Neural progenitor cell (in vitro differentiated cells): ENCODE measurements around the gene GID4. TPM values are rescaled to one million over a fixed set of nuclear protein-coding genes. Genes with fewer than 3 reads are reported as not detected.

Experiments
- DNase-seq: peaks from one replicate; pipeline ENCODE4 v3.0.0-alpha.2; 2016; ENCODE audit warnings: low spot score
- H2AFZ ChIP-seq: fragments of 200-600 bp; sonication (generic); replicated peaks from 2 replicates; pipeline ENCODE4 v1.6.1; 2016; ENCODE audit warnings: antibody characterized with exemption
- H3F3A ChIP-seq: fragments of 200-600 bp; sonication (generic); 2 replicates; pipeline ENCODE4 v1.6.1; 2016; ENCODE audit warnings: antibody characterized with exemption, low read depth
- H3K27ac ChIP-seq: fragments of 200-600 bp; sonication (generic); 2 replicates; pipeline ENCODE4 v1.5.1; 2016; ENCODE audit warnings: mild to moderate bottlenecking
- H3K27me3 ChIP-seq: fragments of 200-600 bp; sonication (generic); 2 replicates; pipeline ENCODE4 v1.6.1; 2016; ENCODE audit warnings: mild to moderate bottlenecking, moderate library complexity
- H3K36me3 ChIP-seq: fragments of 200-600 bp; sonication (generic); 2 replicates; pipeline ENCODE4 v1.5.1; 2016
- H3K4me1 ChIP-seq: fragments of 200-600 bp; sonication (generic); 2 replicates; pipeline ENCODE4 v1.6.1; 2016; ENCODE audit warnings: mixed run types
- H3K4me2 ChIP-seq: fragments of 200-600 bp; sonication (generic); 2 replicates; pipeline ENCODE4 v1.6.1; 2016
- H3K4me3 ChIP-seq: fragments of 200-600 bp; sonication (generic); 2 replicates; pipeline ENCODE4 v1.5.1; 2016
- H3K79me2 ChIP-seq: fragments of 200-600 bp; sonication (generic); 2 replicates; pipeline ENCODE4 v1.6.1; 2016; ENCODE audit warnings: low read depth
- H3K9ac ChIP-seq: fragments of 200-600 bp; sonication (generic); 2 replicates; pipeline ENCODE4 v1.6.1; 2016
- H3K9me3 ChIP-seq: fragments of 200-600 bp; sonication (generic); 2 replicates; pipeline ENCODE4 v1.5.1; 2016; ENCODE audit warnings: low read depth
- H4K20me1 ChIP-seq: fragments of 200-600 bp; sonication (generic); 2 replicates; pipeline ENCODE4 v1.6.1; 2016; ENCODE audit warnings: low read depth
- H3K27ac Mint-ChIP-seq: 3 replicates; pipeline ENCODE4 v1.8.0; 2021; ENCODE audit warnings: mixed read lengths
- H3K27me3 Mint-ChIP-seq: 2 replicates; pipeline ENCODE4 v1.8.0; 2022; ENCODE audit warnings: low read depth, mild to moderate bottlenecking, inconsistent platforms, moderate library complexity, mixed read lengths; ENCODE audit not compliant: insufficient read depth
- H3K36me3 Mint-ChIP-seq: 3 replicates; pipeline ENCODE4 v1.8.0; 2021; ENCODE audit warnings: mixed read lengths
- H3K4me1 Mint-ChIP-seq: 3 replicates; pipeline ENCODE4 v1.8.0; 2021; ENCODE audit warnings: mixed read lengths
- H3K4me3 Mint-ChIP-seq: 3 replicates; pipeline ENCODE4 v1.8.0; 2021; ENCODE audit warnings: mild to moderate bottlenecking, moderate library complexity, mixed read lengths
- H3K9me3 Mint-ChIP-seq: 3 replicates; pipeline ENCODE4 v1.8.0; 2020; ENCODE audit warnings: mixed read lengths
- EZH2 ChIP-seq: fragments of 200-600 bp; sonication (generic); IDR thresholded peaks from 2 replicates; pipeline ENCODE4 v1.6.1; 2017; ENCODE audit warnings: antibody characterized with exemption, mild to moderate bottlenecking, moderate library complexity
- EZH2phosphoT487 ChIP-seq: fragments of 200-600 bp; sonication (generic); IDR thresholded peaks from 2 replicates; pipeline ENCODE4 v1.6.1; 2017; ENCODE audit warnings: antibody characterized with exemption
- total RNA-seq: library from RNA; depleted of rRNA; stranded (reverse); fragments of >200 nt; gene quantifications from 2 replicates; pipeline ENCODE4 v1.2.3, GENCODE V29; 2015; ENCODE audit warnings: low replicate concordance
- TF ChIP-seq, protein P1 (sequence below): fragments of 200-600 bp; sonication (generic); IDR thresholded peaks from 2 replicates; pipeline ENCODE4 v1.5.1; 2017; ENCODE audit warnings: antibody characterized with exemption, mild to moderate bottlenecking

Gene GID4
- total RNA-seq, 1 donor from 2014 or later, result 10.6 TPM

DNA sequence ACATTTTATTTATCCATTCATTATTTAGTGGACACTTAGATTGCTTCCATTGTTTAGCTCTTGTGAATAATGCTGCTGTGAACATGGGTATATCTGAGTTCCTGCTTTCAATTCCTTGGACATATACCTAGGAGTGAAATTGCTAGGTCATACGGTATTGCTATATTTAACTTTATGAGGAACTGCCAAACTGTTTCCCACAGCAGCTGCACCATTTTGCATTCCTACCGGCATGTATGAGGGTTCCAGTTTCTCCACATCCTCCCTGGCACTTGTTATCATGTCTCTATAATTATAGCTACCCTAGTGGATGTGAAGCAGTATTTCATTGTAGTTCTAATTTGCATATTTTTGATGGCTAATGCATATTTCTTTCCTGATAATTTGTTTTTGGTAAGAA, 24.8 kb downstream of the GID4 start:
- H4K20me1 ChIP-seq, result no peaks in the 10 kb centered on the region
- no peak overlapping the region for H3K4me3 ChIP-seq
- H3K9me3 ChIP-seq, result no peaks in the 10 kb centered on the region
- peaks cover 2% of the 10 kb centered on the region for H3K27me3 Mint-ChIP-seq
- H3K4me1 ChIP-seq, result no peaks in the 10 kb centered on the region
- no peak for DNase-seq
- H3K4me2 ChIP-seq, result no peak overlapping the region
- H3K27me3 ChIP-seq, result no peaks in the 10 kb centered on the region
- no peak overlapping the region for H3K27ac Mint-ChIP-seq
- no peaks in the 10 kb centered on the region for H3K4me1 Mint-ChIP-seq
- no peak overlapping the region for H3K27ac ChIP-seq
- no peaks in the 10 kb centered on the region for H3K36me3 ChIP-seq
- no peak overlapping the region for H3K4me3 Mint-ChIP-seq
- H3K36me3 Mint-ChIP-seq, result peaks cover 15% of the 10 kb centered on the region
- H3F3A ChIP-seq, result peaks cover 8% of the 10 kb centered on the region
- H3K9ac ChIP-seq, result no peak overlapping the region
- H3K9me3 Mint-ChIP-seq, result no peaks in the 10 kb centered on the region
- no peak overlapping the region for H2AFZ ChIP-seq
- H3K79me2 ChIP-seq, result no peaks in the 10 kb centered on the region
- TF ChIP-seq EZH2 (no peak), EZH2phosphoT487 (no peak)
- TF ChIP-seq, protein P1, sequence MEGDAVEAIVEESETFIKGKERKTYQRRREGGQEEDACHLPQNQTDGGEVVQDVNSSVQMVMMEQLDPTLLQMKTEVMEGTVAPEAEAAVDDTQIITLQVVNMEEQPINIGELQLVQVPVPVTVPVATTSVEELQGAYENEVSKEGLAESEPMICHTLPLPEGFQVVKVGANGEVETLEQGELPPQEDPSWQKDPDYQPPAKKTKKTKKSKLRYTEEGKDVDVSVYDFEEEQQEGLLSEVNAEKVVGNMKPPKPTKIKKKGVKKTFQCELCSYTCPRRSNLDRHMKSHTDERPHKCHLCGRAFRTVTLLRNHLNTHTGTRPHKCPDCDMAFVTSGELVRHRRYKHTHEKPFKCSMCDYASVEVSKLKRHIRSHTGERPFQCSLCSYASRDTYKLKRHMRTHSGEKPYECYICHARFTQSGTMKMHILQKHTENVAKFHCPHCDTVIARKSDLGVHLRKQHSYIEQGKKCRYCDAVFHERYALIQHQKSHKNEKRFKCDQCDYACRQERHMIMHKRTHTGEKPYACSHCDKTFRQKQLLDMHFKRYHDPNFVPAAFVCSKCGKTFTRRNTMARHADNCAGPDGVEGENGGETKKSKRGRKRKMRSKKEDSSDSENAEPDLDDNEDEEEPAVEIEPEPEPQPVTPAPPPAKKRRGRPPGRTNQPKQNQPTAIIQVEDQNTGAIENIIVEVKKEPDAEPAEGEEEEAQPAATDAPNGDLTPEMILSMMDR, result no peak

DNA sequence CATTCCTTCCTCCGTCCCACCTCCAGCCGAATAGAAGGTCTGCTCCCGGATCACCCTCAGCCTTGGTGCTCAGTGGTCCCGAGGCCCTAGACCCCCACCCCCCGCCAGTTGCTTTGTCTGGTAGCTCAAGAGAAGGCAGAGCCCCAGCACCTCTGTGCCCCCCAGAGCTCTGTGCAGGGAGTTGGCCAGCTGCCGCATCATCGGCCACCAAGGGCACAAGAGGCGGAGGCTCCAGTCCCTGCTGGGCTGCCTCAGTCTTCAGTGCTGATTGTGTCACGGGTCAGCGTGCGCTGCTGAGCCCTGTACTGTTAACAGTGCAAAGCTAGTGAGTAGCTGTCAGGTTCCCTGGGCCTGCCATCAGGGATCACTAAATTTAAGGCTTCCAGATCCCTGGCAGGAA, 26.3 kb downstream of the GID4 start:
- Mint-ChIP-seq H3K4me1 (peaks cover 6% of the 10 kb centered on the region), H3K27me3 (peaks cover 2% of the 10 kb centered on the region), H3K27ac (no peak overlapping the region), H3K9me3 (no peaks in the 10 kb centered on the region), H3K36me3 (peaks cover 9% of the 10 kb centered on the region), H3K4me3 (no peak overlapping the region)
- no peaks in the 10 kb centered on the region for H3K9me3 ChIP-seq
- H4K20me1 ChIP-seq, result no peaks in the 10 kb centered on the region
- TF ChIP-seq, protein P1, result no peak
- TF ChIP-seq EZH2phosphoT487 (no peak), EZH2 (no peak)
- no peak overlapping the region for H3K27ac ChIP-seq
- H3K79me2 ChIP-seq, result no peaks in the 10 kb centered on the region
- H3K4me1 ChIP-seq, result no peaks in the 10 kb centered on the region
- no peaks in the 10 kb centered on the region for H3K27me3 ChIP-seq
- H3K4me3 ChIP-seq, result no peak overlapping the region
- peaks cover 8% of the 10 kb centered on the region for H3F3A ChIP-seq
- no peak overlapping the region for H2AFZ ChIP-seq
- no peak overlapping the region for H3K4me2 ChIP-seq
- DNase-seq, result no peak
- H3K36me3 ChIP-seq, result no peaks in the 10 kb centered on the region
- no peak overlapping the region for H3K9ac ChIP-seq

DNA sequence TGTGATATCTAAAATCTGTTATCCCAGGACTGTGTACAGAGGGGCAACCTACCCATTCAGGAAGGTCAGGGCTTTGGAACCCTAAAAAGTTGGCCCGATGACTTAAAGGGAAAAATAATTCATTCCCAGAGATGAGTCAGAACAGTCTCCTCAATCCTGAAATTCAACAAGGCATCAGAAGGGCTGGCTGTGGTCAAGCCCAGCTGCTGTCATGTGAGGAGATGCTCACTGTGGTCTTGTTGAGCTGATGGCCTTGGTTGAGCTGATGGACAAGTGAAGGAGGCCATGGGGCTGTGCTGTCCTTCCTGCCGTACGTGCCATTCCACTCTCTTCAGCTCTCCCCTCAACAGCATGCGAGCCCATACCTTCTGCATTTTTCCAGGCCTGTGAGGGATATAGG, 27.7 kb downstream of the GID4 start:
- Histone ChIP-seq H3F3A (peaks cover 11% of the 10 kb centered on the region), H3K9ac (no peak overlapping the region), H3K36me3 (no peaks in the 10 kb centered on the region), H3K79me2 (no peaks in the 10 kb centered on the region), H3K4me3 (no peak overlapping the region), H3K4me1 (no peaks in the 10 kb centered on the region), H2AFZ (no peak overlapping the region), H3K27ac (no peak overlapping the region), H3K4me2 (no peak overlapping the region), H3K9me3 (no peaks in the 10 kb centered on the region), H3K27me3 (no peaks in the 10 kb centered on the region), H4K20me1 (no peaks in the 10 kb centered on the region)
- no peaks in the 10 kb centered on the region for H3K9me3 Mint-ChIP-seq
- no peak for DNase-seq
- no peak overlapping the region for H3K4me3 Mint-ChIP-seq
- TF ChIP-seq EZH2phosphoT487 (no peak), EZH2 (no peak)
- TF ChIP-seq, protein P1, result no peak
- peaks cover 19% of the 10 kb centered on the region for H3K4me1 Mint-ChIP-seq
- H3K27ac Mint-ChIP-seq, result no peak overlapping the region
- peaks cover 9% of the 10 kb centered on the region for H3K36me3 Mint-ChIP-seq
- H3K27me3 Mint-ChIP-seq, result no peaks in the 10 kb centered on the region

DNA sequence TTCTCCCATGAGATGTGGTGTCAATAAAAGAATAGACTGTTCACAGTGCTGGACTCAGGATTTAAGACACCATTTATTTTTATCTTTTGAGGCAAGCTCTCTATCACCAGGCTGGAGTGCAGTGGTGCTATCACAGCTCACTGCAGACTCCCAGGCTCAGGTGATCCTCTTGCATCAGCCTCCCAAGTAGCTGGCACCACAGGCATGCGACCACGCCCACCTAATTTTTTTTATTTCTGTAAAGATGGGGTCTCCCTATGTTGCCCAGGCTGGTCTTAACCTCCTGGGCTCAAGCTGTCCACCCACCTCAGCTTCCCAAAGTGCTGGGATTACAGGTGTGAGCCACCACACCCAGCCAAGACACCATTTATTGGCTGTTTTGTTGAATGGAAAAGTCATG, 29.9 kb downstream of the GID4 start:
- Histone ChIP-seq H4K20me1 (no peaks in the 10 kb centered on the region), H3K27me3 (no peaks in the 10 kb centered on the region), H3K9me3 (no peaks in the 10 kb centered on the region), H3K79me2 (no peaks in the 10 kb centered on the region), H3F3A (peaks cover 11% of the 10 kb centered on the region), H3K4me2 (no peak overlapping the region), H2AFZ (no peak overlapping the region), H3K27ac (no peak overlapping the region), H3K4me1 (no peaks in the 10 kb centered on the region), H3K4me3 (no peak overlapping the region), H3K9ac (no peak overlapping the region), H3K36me3 (no peaks in the 10 kb centered on the region)
- Mint-ChIP-seq H3K27me3 (peaks cover 2% of the 10 kb centered on the region), H3K27ac (no peak overlapping the region), H3K4me1 (peaks cover 19% of the 10 kb centered on the region), H3K36me3 (peaks cover 7% of the 10 kb centered on the region), H3K9me3 (no peaks in the 10 kb centered on the region), H3K4me3 (no peak overlapping the region)
- TF ChIP-seq EZH2phosphoT487 (no peak), EZH2 (no peak)
- TF ChIP-seq, protein P1, result no peak
- no peak for DNase-seq
